ENCODE results near the gene TMEM245. TPM values are rescaled to one million over a fixed set of nuclear protein-coding genes. Genes with fewer than 3 reads are reported as not detected.
A peak's percentile ranks its signal among the peaks of the same experiment; 100 is the strongest.

Gene TMEM245
- total and polyA plus RNA-seq, 2 of the 13 experiments (the other 11 are each of a cell fraction or from before 2014, with no cell fraction given), result 53.5 to 55.4 TPM

DNA sequence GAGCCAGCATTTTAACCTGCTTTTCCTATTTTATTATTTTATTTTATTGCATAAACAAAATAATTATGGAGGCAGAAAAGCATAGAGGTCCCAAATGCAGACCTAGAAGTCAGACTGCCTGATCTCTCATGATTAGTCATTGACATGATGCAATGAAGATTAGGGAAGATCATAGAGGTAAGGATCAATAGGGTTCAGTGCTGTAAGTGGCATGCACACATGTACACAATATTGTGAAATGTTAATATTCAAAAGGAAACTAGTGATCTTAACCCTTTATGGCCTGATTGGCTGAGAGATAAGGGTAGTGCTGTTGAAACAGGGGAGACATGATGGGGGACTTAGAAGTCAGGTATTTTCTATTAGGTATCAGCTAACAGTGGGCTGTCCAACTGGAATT lies 48.4 kb upstream of the TMEM245 start:
- Histone ChIP-seq H3K9me3 (ENCODE audit: low read length) (no peaks in the 10 kb centered on the region), H2AFZ (ENCODE audit: low read length) (no peak overlapping the region), H3K36me3 (replicated peaks in 1 of 2; ENCODE audit: control insufficient read depth in 1 of 2, insufficient read depth in 2 of 2, low read length in 2 of 2) (no peaks in the 10 kb centered on the region), H3K4me3 (replicated peaks in 1 of 3; ENCODE audit: insufficient read depth in 1 of 3, low read depth in 2 of 3, low read length in 3 of 3) (no peak overlapping the region), H4K20me1 (ENCODE audit: insufficient read depth, low read length) (no peaks in the 10 kb centered on the region), H3K27ac (ENCODE audit: extremely low read length, insufficient read depth, low read length) (peak overlapping the region; percentile 5), H3K27me3 (ENCODE audit: control insufficient read depth in 1 of 2, insufficient read depth in 2 of 2, low read length in 2 of 2) (no peaks in the 10 kb centered on the region), H3K9ac (ENCODE audit: insufficient read depth, low read depth, low read length) (no peak overlapping the region), H3K4me2 (ENCODE audit: low read depth, low read length) (no peak overlapping the region), H3K4me1 (ENCODE audit: insufficient read depth, low read length) (peaks cover 14% of the 10 kb centered on the region), H3K79me2 (ENCODE audit: insufficient read depth, low read length) (no peaks in the 10 kb centered on the region)
- FAIRE-seq (no peak), DNase-seq (ENCODE audit: low spot score) (peak; percentile 48), ATAC-seq (peak; percentile 81)
- no TSS peak for BruUV-seq (replicated peaks)
- in situ Hi-C loops (cut with HindIII; ENCODE audit: extremely low pct_ligation_motif_present, low pct_unique_long_range_greater_than_20kb), result no loop called here
- CTCF ChIA-PET (ENCODE audit: low intra/inter-chr PET ratio, low total read pairs), result no interaction called here
- POLR2A ChIA-PET, result no interaction called here
- intact Hi-C loops (cut with micrococcal nuclease; ENCODE audit: unreplicated experiment), result no loop called here
- TF ChIP-seq KLF11 (CRISPR knock-in tag; IDR thresholded peaks at IDR 0.05), result no peak
- no peak for TF ChIP-seq ERF (CRISPR knock-in tag; IDR thresholded peaks at IDR 0.05)
- TF ChIP-seq FOXK1 (CRISPR knock-in tag; IDR thresholded peaks at IDR 0.05; ENCODE audit: borderline replicate concordance, low read depth), result no peak; the same call in 1 of the 2 replicates
- TF ChIP-seq SNAPC2 (CRISPR knock-in tag; IDR thresholded peaks at IDR 0.05), result no peak
- no peak for TF ChIP-seq ZNF562 (CRISPR knock-in tag; IDR thresholded peaks at IDR 0.05; ENCODE audit: borderline replicate concordance)
- TF ChIP-seq SOX6 (IDR thresholded peaks at IDR 0.05), result no peak
- peak; percentile 41; the same call in 1 of the 2 replicates for TF ChIP-seq SOX6 (CRISPR knock-in tag; IDR thresholded peaks at IDR 0.05)
- no peak for TF ChIP-seq ATM (IDR thresholded peaks at IDR 0.05; ENCODE audit: borderline replicate concordance)
- peak; percentile 68 for TF ChIP-seq FOXA3 (CRISPR knock-in tag; IDR thresholded peaks at IDR 0.05)
- no peak for TF ChIP-seq GPBP1L1 (CRISPR knock-in tag; IDR thresholded peaks at IDR 0.05)
- TF ChIP-seq NAIF1 (CRISPR knock-in tag; IDR thresholded peaks at IDR 0.05; ENCODE audit: borderline replicate concordance), result no peak
- TF ChIP-seq TCF7 (IDR thresholded peaks at IDR 0.05; ENCODE audit: low read depth), result peak; percentile 33; the same call in 1 of the 2 replicates
- peak; percentile 94 for TF ChIP-seq ZNF652 (CRISPR knock-in tag; IDR thresholded peaks at IDR 0.05; ENCODE audit: borderline replicate concordance, low read depth)
- TF ChIP-seq CC2D1A (CRISPR knock-in tag; IDR thresholded peaks at IDR 0.05), result no peak
- TF ChIP-seq SRY (CRISPR knock-in tag; IDR thresholded peaks at IDR 0.05), result no peak
- TF ChIP-seq NONO (IDR thresholded peaks at IDR 0.05), result no peak
- no peak for TF ChIP-seq NONO (CRISPR knock-in tag; conservative IDR thresholded peaks at IDR 0.05)
- no peak for TF ChIP-seq AHDC1 (CRISPR knock-in tag; IDR thresholded peaks at IDR 0.05; ENCODE audit: borderline replicate concordance)
- no peak for TF ChIP-seq ZNF761 (CRISPR knock-in tag; conservative IDR thresholded peaks at IDR 0.05)
- no peak for TF ChIP-seq KDM5A (IDR thresholded peaks at IDR 0.05; ENCODE audit: borderline replicate concordance, low read length)
- TF ChIP-seq PRPF4 (IDR thresholded peaks at IDR 0.05; ENCODE audit: low read depth, low read length, poor library complexity, severe bottlenecking), result no peak
- no peak for TF ChIP-seq ZNF678 (CRISPR knock-in tag; IDR thresholded peaks at IDR 0.05)
- no peak for TF ChIP-seq ZNF331 (CRISPR knock-in tag; IDR thresholded peaks at IDR 0.05)

Measured in HepG2 (cell line).